B cell (primary cell): Measurements from ENCODE around the gene ADARB2. TPM values are rescaled to one million over a fixed set of nuclear protein-coding genes. Genes with fewer than 3 reads are reported as not detected.

ENCODE experiments used
- ATAC-seq: fragments of 200-7000 bp; cut with Tn5 transposase; one replicate; pipeline ENCODE4 v1.10.0; 2021; ENCODE audit warnings: low read depth, mild to moderate bottlenecking, moderate number of reproducible peaks, moderate library complexity
- CTCF ChIA-PET: fragments of 350-600 bp; sonication (Branson Sonifier 250); formaldehyde crosslinking; loops from one replicate; lab custom pipeline; 2021; ENCODE audit warnings: antibody characterized with exemption, inconsistent platforms; lab: Charles Lee
- POLR2A ChIA-PET: fragments of 350-600 bp; sonication (Branson Sonifier 250); formaldehyde crosslinking; loops from one replicate; lab custom pipeline; 2021; ENCODE audit warnings: antibody characterized with exemption; lab: Charles Lee
- DNase-seq: peaks from one replicate; pipeline ENCODE4 v3.0.0; 2013
- H2AFZ ChIP-seq: 2 replicates; pipeline ENCODE4 v1.6.1; 2012; ENCODE audit warnings: mild to moderate bottlenecking, low read depth, low read length; ENCODE audit not compliant: insufficient read depth, poor library complexity, severe bottlenecking
- H3K27ac ChIP-seq, 2 donors: 1 replicate in 1 of 2; 2 replicates in 1 of 2; pipeline ENCODE4 v1.5.1; 2012 to 2013; ENCODE audit warnings: low read length in 2 of 2, mild to moderate bottlenecking in 2 of 2, moderate library complexity in 1 of 2
- H3K27me3 ChIP-seq, 4 experiments: fragments of 200-600 bp in 1 of 4; sonication (generic) in 1 of 4; replicated peaks in 1 of 4; 1 replicate in 2 of 4; 2 replicates in 2 of 4; pipeline versions ENCODE4 v1.6.1 to v1.7.0; 2013 to 2016; ENCODE audit warnings: low read length in 3 of 4, mild to moderate bottlenecking in 2 of 4, mixed read lengths in 1 of 4, moderate library complexity in 1 of 4; ENCODE audit not compliant: insufficient read depth in 4 of 4, control insufficient read depth in 3 of 4; ENCODE audit errors: control extremely low read depth in 1 of 4
- H3K36me3 ChIP-seq, 2 experiments: replicated peaks in 1 of 2; 1 replicate in 1 of 2; 2 replicates in 1 of 2; pipeline versions ENCODE4 v1.6.1 to v1.7.1; 2013; ENCODE audit warnings: low read length in 1 of 2; ENCODE audit not compliant: insufficient read depth in 2 of 2, control insufficient read depth in 1 of 2; ENCODE audit errors: control extremely low read depth in 1 of 2, extremely low read depth in 1 of 2
- H3K4me1 ChIP-seq, 2 donors: fragments of 200-600 bp in 1 of 2; sonication (generic) in 1 of 2; 1 replicate in 1 of 2; 2 replicates in 1 of 2; pipeline versions ENCODE4 v1.5.1 to v1.6.1; 2013 to 2017; ENCODE audit warnings: low read length in 2 of 2; ENCODE audit not compliant: control insufficient read depth in 2 of 2, insufficient read depth in 2 of 2
- H3K4me2 ChIP-seq: replicated peaks from 2 replicates; pipeline ENCODE3; 2012; ENCODE audit warnings: mild to moderate bottlenecking, low read depth, low read length; ENCODE audit not compliant: poor library complexity, severe bottlenecking
- H3K4me3 ChIP-seq, 5 experiments: fragments of 200-600 bp in 1 of 5; sonication (generic) in 1 of 5; 1 replicate in 3 of 5; 2 replicates in 2 of 5; pipeline versions ENCODE4 v1.5.1 to v1.7.0; 2011 to 2016; ENCODE audit warnings: low read length in 4 of 5, mild to moderate bottlenecking in 4 of 5, low read depth in 2 of 5, control low read depth in 1 of 5, moderate library complexity in 1 of 5; ENCODE audit not compliant: insufficient read depth in 1 of 5; ENCODE audit errors: control extremely low read depth in 1 of 5, extremely low read depth in 1 of 5
- H3K79me2 ChIP-seq: fragments of 200-600 bp; sonication (generic); one replicate; pipeline ENCODE4 v1.6.0; 2016; ENCODE audit warnings: low read length; ENCODE audit not compliant: control insufficient read depth, insufficient read depth
- H3K9ac ChIP-seq: fragments of 200-600 bp; sonication (generic); 2 replicates; pipeline ENCODE4 v1.6.1; 2017; ENCODE audit warnings: mild to moderate bottlenecking, low read length, moderate library complexity
- H3K9me3 ChIP-seq, 3 donors: one replicate each; pipeline versions ENCODE4 v1.6.1 to v1.7.1; 2013; ENCODE audit warnings: low read length in 2 of 3; ENCODE audit not compliant: control insufficient read depth in 2 of 3, insufficient read depth in 1 of 3; ENCODE audit errors: control extremely low read depth in 1 of 3
- H4K20me1 ChIP-seq: 2 replicates; pipeline ENCODE4 v1.6.0; 2012; ENCODE audit warnings: mild to moderate bottlenecking, low read length; ENCODE audit not compliant: insufficient read depth, control insufficient read depth, poor library complexity, severe bottlenecking
- H3K27ac Mint-ChIP-seq: one replicate; pipeline ENCODE4 v1.8.0; 2021; ENCODE audit warnings: mixed read lengths
- H3K27me3 Mint-ChIP-seq: one replicate; pipeline ENCODE4 v1.8.0; 2021; ENCODE audit warnings: mixed read lengths
- H3K4me1 Mint-ChIP-seq: one replicate; pipeline ENCODE4 v1.8.0; 2021; ENCODE audit warnings: mixed read lengths
- H3K4me3 Mint-ChIP-seq: one replicate; pipeline ENCODE4 v1.8.0; 2021; ENCODE audit warnings: mixed read lengths
- H3K9me3 Mint-ChIP-seq: one replicate; pipeline ENCODE4 v1.8.0; 2022; ENCODE audit warnings: mixed read lengths; ENCODE audit not compliant: insufficient read depth
- EZH2 ChIP-seq: IDR thresholded peaks from 2 replicates; pipeline ENCODE4 v1.6.1; 2012; ENCODE audit warnings: borderline replicate concordance, low read depth, mild to moderate bottlenecking, moderate library complexity, low read length; ENCODE audit not compliant: insufficient read depth, poor library complexity, severe bottlenecking
- WGBS: methylation state at CpG from one replicate; pipeline ENCODE4 v1.1.5; 2013; ENCODE audit warnings: missing lambda C conversion rate; ENCODE audit not compliant: insufficient coverage; 5-methylcytosine and 5-hydroxymethylcytosine counted together
- intact Hi-C: fragments of 100-400 bp; cut with micrococcal nuclease; formaldehyde crosslinking; loops from one replicate; pipeline ENCODE4 v1.10.0; 2022
- polyA plus RNA-seq: library from polyadenylated mRNA; depleted of rRNA; stranded (reverse); fragments of >200 nt; gene quantifications from 2 replicates; pipeline ENCODE4 v1.2.3, GENCODE V29; 2012
- total RNA-seq, 2 donors: library from RNA; stranded (reverse); fragments of 120-200 nt in 1 of 2; gene quantifications; 1 replicate in 1 of 2; 2 replicates in 1 of 2; pipeline versions ENCODE4 v1.2.3 to v1.2.4, GENCODE V29; 2013 to 2022
- TF ChIP-seq, protein P1 (sequence below): fragments of 200-600 bp; IDR thresholded peaks from one replicate; pipeline ENCODE4 v1.8.0; 2022; ENCODE audit warnings: antibody characterized with exemption, mild to moderate bottlenecking

ADARB2 gene
- total and polyA plus RNA-seq, 2 donors (not counting 1 experiment from before 2014, with no cell fraction given): 0.13 to 0.96 TPM

DNA sequence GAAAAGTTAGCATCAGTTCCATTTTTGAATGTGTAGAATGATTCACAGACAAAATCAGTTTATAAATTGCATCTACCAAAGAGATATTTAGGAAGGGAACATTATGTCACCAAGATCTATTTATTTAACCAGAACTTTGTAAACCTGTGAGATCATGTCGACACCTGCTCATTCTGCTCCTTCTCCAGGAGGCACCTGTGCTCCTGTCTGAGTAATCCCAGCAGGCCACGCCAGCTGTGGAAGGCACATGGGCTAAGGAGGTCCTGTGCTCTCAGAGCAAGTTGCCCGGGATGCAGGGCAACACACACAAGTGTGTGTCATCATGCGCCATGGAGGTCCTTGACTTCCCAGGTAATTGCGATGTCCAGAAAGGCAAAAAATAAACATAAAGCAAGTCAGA is 45.5 kb upstream of the ADARB2 start:
- no peaks in the 10 kb centered on the region for H3K27me3 ChIP-seq
- no peak overlapping the region for H3K9ac ChIP-seq
- Mint-ChIP-seq H3K27me3 (peaks cover 16% of the 10 kb centered on the region), H3K27ac (no peak overlapping the region), H3K4me1 (no peaks in the 10 kb centered on the region), H3K4me3 (no peak overlapping the region), H3K9me3 (no peaks in the 10 kb centered on the region)
- no peaks in the 10 kb centered on the region for H4K20me1 ChIP-seq
- TF ChIP-seq, protein P1, sequence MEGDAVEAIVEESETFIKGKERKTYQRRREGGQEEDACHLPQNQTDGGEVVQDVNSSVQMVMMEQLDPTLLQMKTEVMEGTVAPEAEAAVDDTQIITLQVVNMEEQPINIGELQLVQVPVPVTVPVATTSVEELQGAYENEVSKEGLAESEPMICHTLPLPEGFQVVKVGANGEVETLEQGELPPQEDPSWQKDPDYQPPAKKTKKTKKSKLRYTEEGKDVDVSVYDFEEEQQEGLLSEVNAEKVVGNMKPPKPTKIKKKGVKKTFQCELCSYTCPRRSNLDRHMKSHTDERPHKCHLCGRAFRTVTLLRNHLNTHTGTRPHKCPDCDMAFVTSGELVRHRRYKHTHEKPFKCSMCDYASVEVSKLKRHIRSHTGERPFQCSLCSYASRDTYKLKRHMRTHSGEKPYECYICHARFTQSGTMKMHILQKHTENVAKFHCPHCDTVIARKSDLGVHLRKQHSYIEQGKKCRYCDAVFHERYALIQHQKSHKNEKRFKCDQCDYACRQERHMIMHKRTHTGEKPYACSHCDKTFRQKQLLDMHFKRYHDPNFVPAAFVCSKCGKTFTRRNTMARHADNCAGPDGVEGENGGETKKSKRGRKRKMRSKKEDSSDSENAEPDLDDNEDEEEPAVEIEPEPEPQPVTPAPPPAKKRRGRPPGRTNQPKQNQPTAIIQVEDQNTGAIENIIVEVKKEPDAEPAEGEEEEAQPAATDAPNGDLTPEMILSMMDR: no peak
- TF ChIP-seq EZH2: no peak
- ChIA-PET CTCF (no interaction called here), POLR2A (no interaction called here)
- intact Hi-C loops: no loop called here
- H2AFZ ChIP-seq: no peak overlapping the region
- DNase-seq (no peak), ATAC-seq (no peak)
- H3K4me1 ChIP-seq: no peaks in the 10 kb centered on the region
- H3K79me2 ChIP-seq: no peaks in the 10 kb centered on the region
- no peak overlapping the region for H3K4me2 ChIP-seq
- WGBS: 97% methylated on average over 3 of the region's 5 CpGs
- no peaks in the 10 kb centered on the region for H3K36me3 ChIP-seq
- no peak overlapping the region for H3K27ac ChIP-seq
- H3K4me3 ChIP-seq: no peak overlapping the region
- H3K9me3 ChIP-seq: peaks cover 0 to 3% (median 0%) of the 10 kb centered on the region in 3 donors

DNA sequence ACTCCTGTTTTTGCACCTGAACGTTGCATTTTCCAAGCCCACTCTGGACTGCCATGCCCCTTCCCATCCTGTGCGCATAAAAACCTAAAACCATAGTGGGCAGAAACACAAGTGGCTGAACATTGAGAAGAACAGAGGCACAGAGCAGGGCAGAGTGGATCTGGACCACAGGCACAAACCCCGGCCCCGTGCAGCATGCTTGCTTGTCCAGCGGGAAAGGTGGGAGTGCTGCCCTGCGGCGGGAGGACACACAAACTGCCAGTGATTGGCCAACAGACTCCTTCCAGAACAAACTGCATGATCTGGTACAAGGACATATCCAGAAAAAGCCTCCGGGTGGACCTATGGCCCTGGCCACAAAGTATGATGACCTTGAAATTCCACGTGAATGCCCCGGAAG is 42.5 kb upstream of the ADARB2 start:
- no peaks in the 10 kb centered on the region for H4K20me1 ChIP-seq
- H3K36me3 ChIP-seq: no peaks in the 10 kb centered on the region
- Mint-ChIP-seq H3K4me3 (no peak overlapping the region), H3K9me3 (no peaks in the 10 kb centered on the region), H3K27ac (no peak overlapping the region), H3K4me1 (no peaks in the 10 kb centered on the region), H3K27me3 (peaks cover 12% of the 10 kb centered on the region)
- no peak overlapping the region for H3K4me3 ChIP-seq
- peaks cover 0 to 3% (median 0%) of the 10 kb centered on the region in 3 donors for H3K9me3 ChIP-seq
- H3K79me2 ChIP-seq: no peaks in the 10 kb centered on the region
- intact Hi-C loops: no loop called here
- ChIA-PET POLR2A (no interaction called here), CTCF (no interaction called here)
- H2AFZ ChIP-seq: no peak overlapping the region
- H3K9ac ChIP-seq: no peak overlapping the region
- H3K4me1 ChIP-seq: no peaks in the 10 kb centered on the region
- no peaks in the 10 kb centered on the region for H3K27me3 ChIP-seq
- no peak overlapping the region for H3K27ac ChIP-seq
- no peak for DNase-seq
- TF ChIP-seq EZH2: no peak
- TF ChIP-seq, protein P1: no peak
- no peak for ATAC-seq
- 90% methylated on average over 10 of the region's 10 CpGs for WGBS
- no peak overlapping the region for H3K4me2 ChIP-seq
